Activated CD8-positive, alpha-beta memory T cell treated with anti-CD3 and anti-CD28 coated beads, Interleukin-2, amount 50 U/mL, for 24 hours (primary cell): ENCODE results near the gene SPOUT1.
"Not testable (repeated sequence)": the region's sequence is repeated elsewhere in the genome, so short reads cannot be mapped to it uniquely, and the experiment has no call there.

Source experiments
- DNase-seq: peaks from one replicate; pipeline ENCODE4 v3.0.0-alpha.2; 2020; ENCODE audit errors: extremely low read depth

The SPOUT1 gene, protein sequence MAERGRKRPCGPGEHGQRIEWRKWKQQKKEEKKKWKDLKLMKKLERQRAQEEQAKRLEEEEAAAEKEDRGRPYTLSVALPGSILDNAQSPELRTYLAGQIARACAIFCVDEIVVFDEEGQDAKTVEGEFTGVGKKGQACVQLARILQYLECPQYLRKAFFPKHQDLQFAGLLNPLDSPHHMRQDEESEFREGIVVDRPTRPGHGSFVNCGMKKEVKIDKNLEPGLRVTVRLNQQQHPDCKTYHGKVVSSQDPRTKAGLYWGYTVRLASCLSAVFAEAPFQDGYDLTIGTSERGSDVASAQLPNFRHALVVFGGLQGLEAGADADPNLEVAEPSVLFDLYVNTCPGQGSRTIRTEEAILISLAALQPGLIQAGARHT

DNA sequence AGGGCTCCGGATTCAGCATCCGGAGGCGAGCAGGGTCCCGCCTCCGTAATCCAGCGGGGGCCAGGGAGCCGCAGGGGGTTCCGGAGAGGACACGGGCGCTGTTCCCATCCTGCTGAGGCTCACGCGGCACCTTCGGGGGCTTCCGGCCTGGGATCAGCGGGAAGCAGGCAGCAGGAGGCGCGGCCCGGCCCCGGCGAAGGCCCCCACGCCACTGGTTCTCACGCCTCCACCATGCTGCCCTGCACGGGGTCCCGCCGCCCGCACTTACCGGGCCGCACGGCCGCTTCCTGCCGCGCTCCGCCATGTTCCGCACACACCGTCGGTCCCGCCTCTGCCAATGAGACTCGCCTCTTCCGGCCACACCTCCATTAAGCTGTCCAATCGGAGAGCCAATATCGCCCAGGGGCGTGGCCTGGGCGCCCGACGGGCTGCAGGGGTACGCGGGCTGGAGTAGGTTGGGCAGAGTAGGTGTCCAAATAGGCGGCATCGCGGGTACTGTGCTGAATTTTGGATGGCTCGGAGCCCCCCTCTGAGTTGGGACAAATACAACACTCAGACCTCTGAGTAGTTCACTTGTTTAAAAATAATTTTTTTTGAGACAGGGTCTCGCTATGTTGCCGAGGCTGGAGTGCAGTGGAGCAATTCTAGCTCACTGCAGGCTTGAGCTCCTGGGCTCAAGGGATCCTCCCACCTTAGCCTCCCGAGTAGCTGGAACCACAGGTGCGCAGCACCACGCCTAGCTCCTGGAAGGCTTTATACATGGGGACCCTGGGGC is at the start of gene SPOUT1:
SPOUT1 (minus strand) TSS at position 318 of the 775 bp plus-strand sequence; CDS start at position 304, 14 bp downstream.
- peak; percentile 80 for DNase-seq

- no peak for DNase-seq
Observed at GRCh38 chr9:128877852-128878251, 48.3 kb upstream of the SPOUT1 start.

GRCh38 chr9:128870941-128871265 is 41.3 kb upstream of the SPOUT1 start:
- DNase-seq: not testable (repeated sequence)

- DNase-seq: no peak
Observed at GRCh38 chr9:128870128-128870940, 40.7 kb upstream of the SPOUT1 start.

DNA sequence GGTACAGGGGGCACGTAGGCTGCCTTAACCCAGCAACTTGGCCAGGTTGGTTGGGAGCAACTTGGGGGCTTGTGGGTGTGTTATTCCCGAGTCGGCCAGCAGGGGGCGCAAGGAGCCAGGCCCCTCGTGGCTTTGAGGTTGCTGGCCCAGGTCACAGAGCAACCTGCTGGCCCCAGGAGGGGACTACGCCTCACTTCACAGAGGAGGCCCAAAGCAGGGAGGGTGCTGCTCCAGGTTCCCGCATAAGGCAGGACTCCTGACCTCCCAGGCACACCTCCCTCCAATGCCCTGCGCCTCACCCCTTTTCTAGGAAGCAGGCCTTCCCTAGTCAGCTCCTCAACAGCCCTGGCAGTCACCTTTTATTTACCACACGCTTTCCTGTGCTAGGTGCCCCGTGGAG is 34.1 kb upstream of the SPOUT1 start:
- peak; percentile 59 for DNase-seq

- no peak for DNase-seq
Observed at GRCh38 chr9:128862401-128862851, 32.8 kb upstream of the SPOUT1 start.

DNA sequence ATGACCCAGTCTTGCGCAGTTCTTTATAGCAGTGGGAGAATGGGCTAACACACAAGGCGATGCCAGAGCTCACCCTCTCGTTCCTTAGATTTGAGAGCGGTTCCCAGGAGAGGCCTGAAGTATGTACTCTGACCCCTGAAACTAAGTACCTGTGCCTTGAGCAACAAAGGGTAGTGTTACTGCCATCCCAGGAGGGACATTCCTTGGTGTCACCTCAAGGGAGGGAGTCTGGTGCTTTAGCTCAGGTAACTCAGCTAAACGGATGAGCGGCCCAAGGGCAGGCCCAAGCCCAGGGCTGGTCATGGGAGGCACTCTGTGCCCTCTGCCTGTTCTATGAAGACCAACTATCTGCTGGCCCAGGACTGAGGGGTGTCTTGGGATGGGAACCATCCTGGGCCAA is 31.9 kb upstream of the SPOUT1 start:
- no peak for DNase-seq

- DNase-seq: no peak
Observed at GRCh38 chr9:128860937-128861336, 31.3 kb upstream of the SPOUT1 start.

GRCh38 chr9:128858476-128858875 is 28.9 kb upstream of the SPOUT1 start:
- DNase-seq: not testable (repeated sequence)

- DNase-seq: not testable (repeated sequence)
Observed at GRCh38 chr9:128854454-128854853, 24.9 kb upstream of the SPOUT1 start.

DNA sequence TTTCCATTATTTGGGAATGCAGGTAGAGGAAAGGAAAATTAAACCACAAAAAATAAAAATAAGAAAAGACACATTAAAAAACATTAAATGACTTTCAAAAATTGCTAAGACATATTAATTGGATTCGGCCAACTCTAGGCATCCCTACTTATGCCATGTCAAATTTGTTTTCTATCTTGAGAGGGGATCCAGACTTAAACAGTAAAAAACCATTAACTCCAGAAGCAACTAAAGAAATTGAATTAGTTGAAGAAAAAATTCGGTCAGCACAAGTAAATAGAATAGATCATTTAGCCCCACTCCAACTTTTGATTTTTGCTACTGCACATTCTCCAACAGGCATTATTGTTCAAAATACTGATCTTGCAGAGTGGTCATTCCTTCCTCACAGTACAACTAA is 23.1 kb upstream of the SPOUT1 start:
- not testable (repeated sequence) for DNase-seq

GRCh38 chr9:128851779-128852600 is 22.4 kb upstream of the SPOUT1 start:
- not testable (repeated sequence) for DNase-seq

- not testable (repeated sequence) for DNase-seq
Observed at GRCh38 chr9:128851024-128851423, 21.4 kb upstream of the SPOUT1 start.

DNA sequence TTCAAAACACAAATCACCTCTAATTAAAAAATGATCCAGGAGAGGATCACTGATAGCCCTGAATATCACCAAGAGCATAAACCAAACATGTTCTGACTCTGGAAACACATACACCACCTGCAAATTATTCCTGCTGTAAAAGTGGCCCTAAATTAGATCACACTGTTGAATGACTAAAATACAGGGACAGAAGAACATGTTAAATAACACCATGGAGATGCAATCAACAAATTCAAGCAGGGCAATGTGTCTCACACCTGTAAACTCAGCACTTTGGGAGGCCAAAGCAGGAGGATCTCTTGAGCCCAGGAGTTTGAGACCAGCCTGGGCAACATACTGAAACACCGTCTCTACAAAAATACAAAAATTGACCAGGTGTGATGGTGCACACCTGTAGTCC is 18.2 kb upstream of the SPOUT1 start:
- no peak for DNase-seq

DNA sequence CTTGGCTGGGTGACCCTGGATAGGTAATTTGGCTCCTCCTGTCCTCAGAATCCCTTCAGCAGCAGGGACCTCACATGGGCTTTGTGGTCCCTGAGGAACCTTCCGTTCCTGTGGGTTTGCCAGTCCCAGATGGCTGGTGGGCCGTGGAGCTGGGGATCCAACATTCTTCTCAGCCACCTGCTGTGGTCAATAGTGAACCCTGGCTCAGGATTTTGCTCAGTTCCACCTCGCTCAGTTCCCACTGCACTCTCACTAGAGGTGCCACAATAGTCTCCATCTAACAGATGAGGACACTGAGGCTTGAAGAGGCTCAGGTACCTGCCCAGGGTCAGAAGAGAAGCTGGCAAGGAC is 17.1 kb upstream of the SPOUT1 start:
- DNase-seq: no peak

DNA sequence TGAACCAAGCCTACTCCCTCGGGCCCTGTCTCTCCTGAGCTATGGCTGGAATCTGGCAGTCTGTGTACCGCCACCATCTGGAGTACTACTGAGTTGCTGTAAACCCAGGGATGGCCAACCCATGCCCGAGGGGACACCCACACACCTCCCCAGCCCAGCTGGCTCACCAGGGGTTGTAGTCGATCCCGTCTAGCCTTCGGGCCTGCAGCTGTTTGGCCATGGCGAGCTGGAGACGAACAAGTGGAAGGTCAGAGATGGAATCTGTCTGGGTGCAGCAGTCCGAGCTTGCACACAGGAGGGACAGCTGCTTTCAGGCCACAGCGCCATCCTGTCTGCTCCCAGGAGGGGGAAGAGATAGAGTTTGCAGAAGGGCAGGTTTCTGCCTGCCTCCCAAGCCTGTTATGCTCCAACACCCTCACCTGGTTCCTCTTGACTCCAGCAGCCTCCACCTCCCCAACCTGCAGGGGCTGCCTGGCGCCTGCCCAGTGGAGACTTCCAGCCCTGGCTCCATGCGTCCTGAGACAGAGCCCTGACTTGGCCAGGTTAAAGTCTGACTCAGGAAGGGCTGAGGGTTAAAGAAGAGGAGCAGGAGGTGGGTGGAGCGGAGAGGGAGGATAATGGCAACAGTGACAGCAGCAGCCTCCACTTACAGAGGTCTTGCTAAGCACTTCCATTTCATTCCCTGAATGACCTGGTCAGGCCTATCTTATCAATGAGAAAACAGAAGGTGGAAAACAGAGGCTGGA is 15.8 kb upstream of the SPOUT1 start:
- DNase-seq: no peak

GRCh38 chr9:128843171-128843570 is 13.6 kb upstream of the SPOUT1 start:
- not testable (repeated sequence) for DNase-seq

DNA sequence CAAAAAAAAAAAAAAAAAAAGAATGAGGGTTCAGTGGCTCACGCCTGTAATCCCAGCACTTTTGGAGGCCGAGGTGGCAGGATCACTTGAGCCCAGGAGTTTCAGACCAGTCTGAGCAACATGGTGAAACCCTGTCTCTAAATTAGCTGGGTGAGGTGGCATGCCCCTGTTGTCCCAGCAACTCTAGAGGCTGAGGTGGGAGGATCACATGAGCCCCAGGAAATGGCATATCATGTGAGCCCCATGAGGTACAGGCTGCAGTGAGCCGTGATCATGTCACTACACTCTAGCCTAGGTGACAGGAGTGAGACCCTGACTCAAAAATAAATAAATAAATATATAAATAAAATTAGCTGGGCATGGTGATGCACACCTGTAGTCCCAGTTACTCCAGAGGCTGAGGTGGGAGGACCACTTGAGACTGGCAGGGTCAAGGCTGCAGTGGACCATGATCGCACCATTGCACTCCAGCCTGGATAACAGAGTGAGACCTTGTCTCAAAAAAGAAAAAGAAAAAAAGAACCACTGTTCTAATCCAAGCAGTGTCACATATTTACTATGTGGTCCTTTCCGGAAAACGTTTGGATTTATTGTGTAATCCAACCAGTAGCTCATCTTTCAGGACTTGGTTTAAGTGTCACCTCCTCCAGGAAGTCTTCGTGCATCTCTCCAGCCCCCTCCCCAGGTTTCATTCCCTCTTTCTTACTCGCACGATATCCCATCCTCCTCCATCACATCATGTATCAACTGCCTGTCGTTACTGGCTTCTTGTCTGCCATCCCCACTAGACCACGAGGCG is 12.3 kb upstream of the SPOUT1 start:
- DNase-seq: no peak

- no peak for DNase-seq
Observed at GRCh38 chr9:128840524-128840923, 10.9 kb upstream of the SPOUT1 start.

GRCh38 chr9:128838338-128838737 is 8.7 kb upstream of the SPOUT1 start:
- no peak for DNase-seq
